ENCODE measurements around the gene FHOD3. TPM values are rescaled to one million over a fixed set of nuclear protein-coding genes. Genes with fewer than 3 reads are reported as not detected.
A peak's percentile ranks its signal among the peaks of the same experiment; 100 is the strongest.

FHOD3 gene
- total and polyA plus RNA-seq, 7 donors: 5.4 to 98.2 (median 20.2) TPM

DNA sequence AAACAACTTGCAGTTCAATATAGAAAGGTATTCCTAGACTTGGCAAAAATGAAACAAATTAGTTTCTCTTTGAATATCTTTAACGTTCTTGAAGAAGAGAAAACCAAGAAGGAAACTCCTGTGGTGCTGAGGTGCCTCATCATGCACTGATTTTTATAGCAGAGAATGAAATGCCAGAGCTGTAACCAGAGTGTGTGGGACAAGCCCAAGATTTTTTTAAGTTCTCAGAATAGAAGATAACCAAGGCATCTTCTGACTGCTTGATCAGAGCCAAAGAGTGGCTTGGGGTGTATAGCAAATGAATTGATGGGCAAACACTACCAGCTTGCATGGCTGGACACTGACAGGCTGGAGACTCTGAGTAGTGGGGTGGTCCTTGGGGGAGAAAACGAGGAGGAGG, 7.9 kb downstream of the FHOD3 start:
- Histone ChIP-seq H3K9me3 (no peaks in the 10 kb centered on the region), H3K36me3 (ENCODE audit: insufficient read depth in 1 of 2, low read depth in 1 of 2) (no peaks in the 10 kb centered on the region), H3K4me3 (no peak overlapping the region), H3K27ac (peak overlapping the region; percentile 62), H3K27me3 (ENCODE audit: insufficient read depth in 3 of 3, low read length in 2 of 3) (no peaks in the 10 kb centered on the region), H3K4me1 (peaks cover 45% of the 10 kb centered on the region)
- intact Hi-C loops (cut with DNase I): loop anchor here (10.0 kb wide), 2 partner anchors 99 to 119 kb away; no protein-coding TSS in a partner anchor
- 23 to 35% (median 33%) methylated on average over 2 of the region's 2 CpGs for WGBS, 3 donors
- TF ChIP-seq, protein P1, sequence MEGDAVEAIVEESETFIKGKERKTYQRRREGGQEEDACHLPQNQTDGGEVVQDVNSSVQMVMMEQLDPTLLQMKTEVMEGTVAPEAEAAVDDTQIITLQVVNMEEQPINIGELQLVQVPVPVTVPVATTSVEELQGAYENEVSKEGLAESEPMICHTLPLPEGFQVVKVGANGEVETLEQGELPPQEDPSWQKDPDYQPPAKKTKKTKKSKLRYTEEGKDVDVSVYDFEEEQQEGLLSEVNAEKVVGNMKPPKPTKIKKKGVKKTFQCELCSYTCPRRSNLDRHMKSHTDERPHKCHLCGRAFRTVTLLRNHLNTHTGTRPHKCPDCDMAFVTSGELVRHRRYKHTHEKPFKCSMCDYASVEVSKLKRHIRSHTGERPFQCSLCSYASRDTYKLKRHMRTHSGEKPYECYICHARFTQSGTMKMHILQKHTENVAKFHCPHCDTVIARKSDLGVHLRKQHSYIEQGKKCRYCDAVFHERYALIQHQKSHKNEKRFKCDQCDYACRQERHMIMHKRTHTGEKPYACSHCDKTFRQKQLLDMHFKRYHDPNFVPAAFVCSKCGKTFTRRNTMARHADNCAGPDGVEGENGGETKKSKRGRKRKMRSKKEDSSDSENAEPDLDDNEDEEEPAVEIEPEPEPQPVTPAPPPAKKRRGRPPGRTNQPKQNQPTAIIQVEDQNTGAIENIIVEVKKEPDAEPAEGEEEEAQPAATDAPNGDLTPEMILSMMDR (IDR thresholded peaks at IDR 0.05): no peak
- DNase-seq: no peak
- ATAC-seq: peak in 3 of 4 donors; percentile 43 to 75 (median 62)

DNA sequence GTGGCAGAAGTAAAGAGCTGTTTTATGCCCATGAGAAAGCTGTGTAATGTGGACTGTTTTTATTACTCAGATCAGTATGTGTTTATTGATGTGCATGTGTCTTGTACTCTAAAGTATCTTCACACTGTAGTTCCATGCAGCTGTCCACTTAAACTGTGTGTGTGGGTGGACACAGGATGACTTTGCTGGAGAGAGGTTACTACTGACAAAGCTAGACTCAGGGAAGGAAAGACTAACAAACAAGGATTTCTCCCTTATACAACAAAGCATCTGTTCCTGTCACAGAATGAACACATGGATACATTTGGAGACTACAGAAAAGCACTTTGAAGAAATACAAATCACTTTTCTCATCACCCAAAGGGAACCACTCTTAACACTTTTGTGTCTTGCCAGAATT, 10.0 kb downstream of the FHOD3 start:
- no peak for ATAC-seq
- Histone ChIP-seq H3K4me3 (no peak overlapping the region), H3K36me3 (ENCODE audit: insufficient read depth in 1 of 2, low read depth in 1 of 2) (no peaks in the 10 kb centered on the region), H3K27me3 (ENCODE audit: insufficient read depth in 3 of 3, low read length in 2 of 3) (no peaks in the 10 kb centered on the region), H3K27ac (no peak overlapping the region), H3K9me3 (no peaks in the 10 kb centered on the region), H3K4me1 (peaks cover 34% of the 10 kb centered on the region)
- intact Hi-C loops (cut with DNase I): loop anchor here (10.0 kb wide), 2 partner anchors 97 to 117 kb away; no protein-coding TSS in a partner anchor
- TF ChIP-seq, protein P1 (IDR thresholded peaks at IDR 0.05): no peak
- DNase-seq: no peak

DNA sequence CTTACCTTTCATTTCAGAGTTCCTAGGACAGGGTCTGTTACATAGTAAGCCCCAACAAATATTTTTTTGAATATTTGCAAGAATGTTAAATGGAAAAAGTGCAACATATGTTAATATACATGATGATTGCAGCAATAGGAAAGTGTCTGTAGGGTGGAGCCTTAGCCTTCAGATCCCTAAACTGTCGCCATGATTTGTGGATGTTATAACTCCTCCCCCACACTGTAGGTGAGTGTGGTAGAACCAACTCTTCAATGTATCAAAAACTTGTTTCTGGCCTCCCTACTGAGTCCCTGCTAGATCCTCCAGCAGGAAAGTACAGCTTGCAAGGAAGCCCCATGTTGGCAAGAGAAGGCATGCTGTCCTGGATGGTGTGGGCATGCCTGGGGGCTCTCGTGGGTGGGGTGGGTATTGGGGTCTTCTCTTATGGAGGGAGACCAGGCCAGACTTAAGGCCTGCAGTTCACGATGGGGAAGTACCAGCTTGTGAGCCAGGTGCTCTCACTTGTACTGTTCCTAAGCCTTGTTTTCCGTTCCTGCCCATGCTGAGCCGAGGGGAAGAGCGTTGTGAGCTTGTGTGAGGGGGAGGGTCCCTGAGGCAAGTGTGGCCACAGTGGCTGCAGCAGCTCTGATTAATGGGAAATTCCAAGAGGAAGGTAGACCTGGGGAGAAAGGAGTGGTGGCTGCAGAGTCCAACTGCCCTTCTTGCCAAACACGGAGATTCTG, 11.4 kb downstream of the FHOD3 start:
- no peaks in the 10 kb centered on the region for H3K27me3 ChIP-seq (ENCODE audit: insufficient read depth in 3 of 3, low read length in 2 of 3)
- H3K9me3 ChIP-seq: no peaks in the 10 kb centered on the region
- intact Hi-C loops (cut with DNase I): loop anchor here (10.0 kb wide), 2 partner anchors 96 to 116 kb away; no protein-coding TSS in a partner anchor
- whole genome bisulfite sequencing, 3 donors: 75 to 85% (median 79%) methylated on average over 7 of the region's 7 CpGs
- no peaks in the 10 kb centered on the region for H3K36me3 ChIP-seq (ENCODE audit: insufficient read depth in 1 of 2, low read depth in 1 of 2)
- no peak for DNase-seq
- H3K27ac ChIP-seq: peak overlapping the region; percentile 39
- TF ChIP-seq, protein P1 (IDR thresholded peaks at IDR 0.05): no peak
- no peak for ATAC-seq
- H3K4me3 ChIP-seq: no peak overlapping the region
- H3K4me1 ChIP-seq: peaks cover 35% of the 10 kb centered on the region

DNA sequence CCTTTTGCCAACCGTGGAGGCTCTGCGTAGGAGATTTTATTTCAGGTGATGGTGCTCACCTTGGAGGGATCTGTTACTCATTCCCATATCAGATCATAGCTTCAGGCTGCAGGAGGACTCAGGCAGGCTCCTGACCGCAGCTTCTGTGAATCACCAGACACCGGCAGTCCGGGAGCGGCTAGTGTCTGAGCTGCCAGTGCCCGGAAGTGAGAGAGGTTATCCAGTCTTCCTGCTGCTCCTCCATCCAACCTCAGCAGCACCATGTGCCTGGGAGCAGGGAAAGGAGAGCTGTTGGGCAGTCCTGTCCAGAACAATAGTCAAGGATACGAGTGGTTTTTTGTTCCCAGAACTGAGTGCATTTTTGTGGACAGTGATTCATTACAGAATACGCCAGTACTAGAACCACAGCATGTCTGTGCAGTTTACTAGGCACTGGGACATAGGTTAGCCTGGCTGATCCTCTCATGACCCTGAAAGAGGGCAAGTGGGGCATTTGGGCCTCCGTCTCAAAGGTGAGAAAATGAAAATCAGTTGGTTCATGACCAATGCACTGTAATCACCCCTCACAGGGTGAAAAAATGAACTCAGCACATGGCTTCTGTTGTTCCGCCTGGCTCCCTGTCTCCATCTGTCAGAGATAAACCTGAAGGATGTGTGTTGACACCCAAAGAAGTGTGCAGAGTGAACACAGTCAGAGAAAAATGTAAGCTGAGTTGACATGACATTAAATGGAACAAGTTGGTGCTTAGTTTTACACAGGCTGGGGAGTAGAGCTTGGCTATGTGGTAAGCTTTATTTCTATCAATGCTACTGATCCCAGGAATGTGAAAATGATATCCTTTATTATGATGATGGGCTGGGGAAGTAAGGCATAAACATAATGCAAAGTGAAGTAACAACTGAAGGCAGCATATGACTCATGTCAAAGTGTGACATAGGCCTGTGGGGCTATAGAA, 12.2 kb downstream of the FHOD3 start:
- Histone ChIP-seq H3K4me1 (peaks cover 35% of the 10 kb centered on the region), H3K9me3 (no peaks in the 10 kb centered on the region), H3K27me3 (ENCODE audit: insufficient read depth in 3 of 3, low read length in 2 of 3) (no peaks in the 10 kb centered on the region), H3K27ac (peak overlapping the region; percentile 39), H3K36me3 (ENCODE audit: insufficient read depth in 1 of 2, low read depth in 1 of 2) (no peaks in the 10 kb centered on the region), H3K4me3 (no peak overlapping the region)
- WGBS, 3 donors: 58 to 81% (median 61%) methylated on average over 11 of the region's 11 CpGs
- peak; percentile 63 to 89 (median 78) for ATAC-seq
- intact Hi-C loops (cut with DNase I): loop anchor here (10.0 kb wide), 2 partner anchors 95 to 115 kb away; no protein-coding TSS in a partner anchor
- peak; percentile 67 to 68 for DNase-seq
- TF ChIP-seq, protein P1 (IDR thresholded peaks at IDR 0.05): no peak
